Thyroid gland (tissue), 4 donors: Measurements from ENCODE around the gene DEFB125.

Source experiments
- CTCF ChIP-seq, 6 experiments: fragments of 200-600 bp in 3 of 6; fragments of 450-650 bp in 3 of 6; sonication (generic) in 3 of 6; IDR thresholded peaks; one replicate each; pipeline ENCODE4 v1.5.1; 2016 to 2019; ENCODE audit warnings: antibody characterized with exemption in 6 of 6, mild to moderate bottlenecking in 2 of 6, inconsistent platforms in 1 of 6, moderate library complexity in 1 of 6
- POLR2A ChIP-seq, 2 donors: fragments of 450-650 bp; IDR thresholded peaks; one replicate each; pipeline ENCODE4 v1.6.1; 2017; ENCODE audit warnings: antibody characterized with exemption in 2 of 2, mild to moderate bottlenecking in 2 of 2, moderate library complexity in 1 of 2

GRCh38 chr20:64766-65322, 22.6 kb upstream of the DEFB125 start:
- TF ChIP-seq CTCF (IDR thresholded peaks at IDR 0.05) (no peak), POLR2A (IDR thresholded peaks at IDR 0.05) (no peak)
